ENCODE results near the gene ARFRP1. TPM values are rescaled to one million over a fixed set of nuclear protein-coding genes. Genes with fewer than 3 reads are reported as not detected.

ARFRP1 gene
- total and polyA plus RNA-seq, 2 experiments from 2014 or later = 16.7 to 24.6 TPM

DNA sequence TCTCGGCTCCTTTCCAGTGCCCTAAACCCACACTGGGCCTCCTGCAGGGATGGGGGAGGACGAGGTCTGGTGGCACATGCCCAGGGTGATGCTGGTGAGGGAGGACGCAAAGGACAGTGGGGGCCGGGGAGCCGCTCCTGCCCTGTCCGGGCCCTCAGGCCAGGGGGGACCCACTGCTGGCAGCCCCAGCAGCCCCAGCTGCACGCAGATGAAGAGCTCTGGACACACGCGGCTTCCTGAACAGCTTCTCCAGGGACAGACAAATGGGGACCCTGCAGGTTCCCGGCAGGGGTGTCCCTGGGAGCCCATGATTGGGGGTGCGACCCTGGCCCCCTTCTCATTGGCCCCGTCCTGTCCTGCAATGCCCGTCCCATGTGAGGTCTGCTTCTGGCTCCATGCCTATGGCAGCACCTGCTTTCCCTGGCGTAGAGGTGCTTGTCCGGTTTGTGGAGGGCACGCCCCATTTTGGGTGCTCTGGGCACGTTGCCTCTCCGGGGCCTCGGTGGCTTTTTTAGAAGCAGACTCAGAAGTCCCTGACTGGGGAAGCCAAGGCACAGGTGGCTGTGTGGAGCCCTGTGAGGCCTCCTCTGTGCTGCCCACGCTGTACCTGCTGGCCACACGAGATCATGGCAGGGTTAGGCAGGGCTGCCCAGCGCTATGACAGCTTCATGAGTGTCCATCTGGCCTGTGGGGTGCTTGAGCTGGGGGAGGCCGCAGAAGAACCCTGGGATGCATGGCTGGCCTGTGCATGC is 26.7 kb downstream of the ARFRP1 start:
- DNase-seq (ENCODE audit: low spot score) (no peak), ATAC-seq (no peak)
- no peak overlapping the region for H3K4me2 ChIP-seq
- Mint-ChIP-seq H3K27ac (no peak overlapping the region), H3K4me1 (no peaks in the 10 kb centered on the region), H3K9me3 (no peaks in the 10 kb centered on the region), H3K4me3 (no peak overlapping the region), H3K27me3 (ENCODE audit: insufficient read depth, low read depth, poor library complexity) (peaks cover 8% of the 10 kb centered on the region), H3K36me3 (ENCODE audit: low read depth) (peaks cover 14% of the 10 kb centered on the region; the same call in 2 of the 3 replicates)
- no peaks in the 10 kb centered on the region for H3F3A ChIP-seq (replicated peaks; ENCODE audit: low read depth)
- H2AFZ ChIP-seq = no peak overlapping the region
- H4K20me1 ChIP-seq (replicated peaks; ENCODE audit: insufficient read depth) = no peaks in the 10 kb centered on the region
- no peak overlapping the region for H3K27ac ChIP-seq (ENCODE audit: low read depth)
- TF ChIP-seq CREB1 (CRISPR knock-in tag; IDR thresholded peaks at IDR 0.05; ENCODE audit: low read depth) (no peak), ZNF114 (CRISPR knock-in tag; IDR thresholded peaks at IDR 0.05) (no peak), NANOG (IDR thresholded peaks at IDR 0.05; ENCODE audit: borderline replicate concordance) (no peak), JUNB (IDR thresholded peaks at IDR 0.05; ENCODE audit: unreplicated experiment) (no peak), EZH2 (IDR thresholded peaks at IDR 0.05; ENCODE audit: low read depth, unreplicated experiment) (no peak), ZNF331 (CRISPR knock-in tag; IDR thresholded peaks at IDR 0.05; ENCODE audit: low read depth) (no peak), STAT1 (IDR thresholded peaks at IDR 0.05; ENCODE audit: unreplicated experiment) (no peak), EZH2phosphoT487 (IDR thresholded peaks at IDR 0.05; ENCODE audit: unreplicated experiment) (no peak), POLR2AphosphoS5 (IDR thresholded peaks at IDR 0.05; ENCODE audit: low read depth) (no peak)
- TF ChIP-seq, protein P1, sequence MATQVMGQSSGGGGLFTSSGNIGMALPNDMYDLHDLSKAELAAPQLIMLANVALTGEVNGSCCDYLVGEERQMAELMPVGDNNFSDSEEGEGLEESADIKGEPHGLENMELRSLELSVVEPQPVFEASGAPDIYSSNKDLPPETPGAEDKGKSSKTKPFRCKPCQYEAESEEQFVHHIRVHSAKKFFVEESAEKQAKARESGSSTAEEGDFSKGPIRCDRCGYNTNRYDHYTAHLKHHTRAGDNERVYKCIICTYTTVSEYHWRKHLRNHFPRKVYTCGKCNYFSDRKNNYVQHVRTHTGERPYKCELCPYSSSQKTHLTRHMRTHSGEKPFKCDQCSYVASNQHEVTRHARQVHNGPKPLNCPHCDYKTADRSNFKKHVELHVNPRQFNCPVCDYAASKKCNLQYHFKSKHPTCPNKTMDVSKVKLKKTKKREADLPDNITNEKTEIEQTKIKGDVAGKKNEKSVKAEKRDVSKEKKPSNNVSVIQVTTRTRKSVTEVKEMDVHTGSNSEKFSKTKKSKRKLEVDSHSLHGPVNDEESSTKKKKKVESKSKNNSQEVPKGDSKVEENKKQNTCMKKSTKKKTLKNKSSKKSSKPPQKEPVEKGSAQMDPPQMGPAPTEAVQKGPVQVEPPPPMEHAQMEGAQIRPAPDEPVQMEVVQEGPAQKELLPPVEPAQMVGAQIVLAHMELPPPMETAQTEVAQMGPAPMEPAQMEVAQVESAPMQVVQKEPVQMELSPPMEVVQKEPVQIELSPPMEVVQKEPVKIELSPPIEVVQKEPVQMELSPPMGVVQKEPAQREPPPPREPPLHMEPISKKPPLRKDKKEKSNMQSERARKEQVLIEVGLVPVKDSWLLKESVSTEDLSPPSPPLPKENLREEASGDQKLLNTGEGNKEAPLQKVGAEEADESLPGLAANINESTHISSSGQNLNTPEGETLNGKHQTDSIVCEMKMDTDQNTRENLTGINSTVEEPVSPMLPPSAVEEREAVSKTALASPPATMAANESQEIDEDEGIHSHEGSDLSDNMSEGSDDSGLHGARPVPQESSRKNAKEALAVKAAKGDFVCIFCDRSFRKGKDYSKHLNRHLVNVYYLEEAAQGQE (IDR thresholded peaks at IDR 0.05; ENCODE audit: unreplicated experiment) = no peak
- TF ChIP-seq, protein P2, sequence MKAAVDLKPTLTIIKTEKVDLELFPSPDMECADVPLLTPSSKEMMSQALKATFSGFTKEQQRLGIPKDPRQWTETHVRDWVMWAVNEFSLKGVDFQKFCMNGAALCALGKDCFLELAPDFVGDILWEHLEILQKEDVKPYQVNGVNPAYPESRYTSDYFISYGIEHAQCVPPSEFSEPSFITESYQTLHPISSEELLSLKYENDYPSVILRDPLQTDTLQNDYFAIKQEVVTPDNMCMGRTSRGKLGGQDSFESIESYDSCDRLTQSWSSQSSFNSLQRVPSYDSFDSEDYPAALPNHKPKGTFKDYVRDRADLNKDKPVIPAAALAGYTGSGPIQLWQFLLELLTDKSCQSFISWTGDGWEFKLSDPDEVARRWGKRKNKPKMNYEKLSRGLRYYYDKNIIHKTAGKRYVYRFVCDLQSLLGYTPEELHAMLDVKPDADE (IDR thresholded peaks at IDR 0.05) = no peak
- TF ChIP-seq, protein P3, sequence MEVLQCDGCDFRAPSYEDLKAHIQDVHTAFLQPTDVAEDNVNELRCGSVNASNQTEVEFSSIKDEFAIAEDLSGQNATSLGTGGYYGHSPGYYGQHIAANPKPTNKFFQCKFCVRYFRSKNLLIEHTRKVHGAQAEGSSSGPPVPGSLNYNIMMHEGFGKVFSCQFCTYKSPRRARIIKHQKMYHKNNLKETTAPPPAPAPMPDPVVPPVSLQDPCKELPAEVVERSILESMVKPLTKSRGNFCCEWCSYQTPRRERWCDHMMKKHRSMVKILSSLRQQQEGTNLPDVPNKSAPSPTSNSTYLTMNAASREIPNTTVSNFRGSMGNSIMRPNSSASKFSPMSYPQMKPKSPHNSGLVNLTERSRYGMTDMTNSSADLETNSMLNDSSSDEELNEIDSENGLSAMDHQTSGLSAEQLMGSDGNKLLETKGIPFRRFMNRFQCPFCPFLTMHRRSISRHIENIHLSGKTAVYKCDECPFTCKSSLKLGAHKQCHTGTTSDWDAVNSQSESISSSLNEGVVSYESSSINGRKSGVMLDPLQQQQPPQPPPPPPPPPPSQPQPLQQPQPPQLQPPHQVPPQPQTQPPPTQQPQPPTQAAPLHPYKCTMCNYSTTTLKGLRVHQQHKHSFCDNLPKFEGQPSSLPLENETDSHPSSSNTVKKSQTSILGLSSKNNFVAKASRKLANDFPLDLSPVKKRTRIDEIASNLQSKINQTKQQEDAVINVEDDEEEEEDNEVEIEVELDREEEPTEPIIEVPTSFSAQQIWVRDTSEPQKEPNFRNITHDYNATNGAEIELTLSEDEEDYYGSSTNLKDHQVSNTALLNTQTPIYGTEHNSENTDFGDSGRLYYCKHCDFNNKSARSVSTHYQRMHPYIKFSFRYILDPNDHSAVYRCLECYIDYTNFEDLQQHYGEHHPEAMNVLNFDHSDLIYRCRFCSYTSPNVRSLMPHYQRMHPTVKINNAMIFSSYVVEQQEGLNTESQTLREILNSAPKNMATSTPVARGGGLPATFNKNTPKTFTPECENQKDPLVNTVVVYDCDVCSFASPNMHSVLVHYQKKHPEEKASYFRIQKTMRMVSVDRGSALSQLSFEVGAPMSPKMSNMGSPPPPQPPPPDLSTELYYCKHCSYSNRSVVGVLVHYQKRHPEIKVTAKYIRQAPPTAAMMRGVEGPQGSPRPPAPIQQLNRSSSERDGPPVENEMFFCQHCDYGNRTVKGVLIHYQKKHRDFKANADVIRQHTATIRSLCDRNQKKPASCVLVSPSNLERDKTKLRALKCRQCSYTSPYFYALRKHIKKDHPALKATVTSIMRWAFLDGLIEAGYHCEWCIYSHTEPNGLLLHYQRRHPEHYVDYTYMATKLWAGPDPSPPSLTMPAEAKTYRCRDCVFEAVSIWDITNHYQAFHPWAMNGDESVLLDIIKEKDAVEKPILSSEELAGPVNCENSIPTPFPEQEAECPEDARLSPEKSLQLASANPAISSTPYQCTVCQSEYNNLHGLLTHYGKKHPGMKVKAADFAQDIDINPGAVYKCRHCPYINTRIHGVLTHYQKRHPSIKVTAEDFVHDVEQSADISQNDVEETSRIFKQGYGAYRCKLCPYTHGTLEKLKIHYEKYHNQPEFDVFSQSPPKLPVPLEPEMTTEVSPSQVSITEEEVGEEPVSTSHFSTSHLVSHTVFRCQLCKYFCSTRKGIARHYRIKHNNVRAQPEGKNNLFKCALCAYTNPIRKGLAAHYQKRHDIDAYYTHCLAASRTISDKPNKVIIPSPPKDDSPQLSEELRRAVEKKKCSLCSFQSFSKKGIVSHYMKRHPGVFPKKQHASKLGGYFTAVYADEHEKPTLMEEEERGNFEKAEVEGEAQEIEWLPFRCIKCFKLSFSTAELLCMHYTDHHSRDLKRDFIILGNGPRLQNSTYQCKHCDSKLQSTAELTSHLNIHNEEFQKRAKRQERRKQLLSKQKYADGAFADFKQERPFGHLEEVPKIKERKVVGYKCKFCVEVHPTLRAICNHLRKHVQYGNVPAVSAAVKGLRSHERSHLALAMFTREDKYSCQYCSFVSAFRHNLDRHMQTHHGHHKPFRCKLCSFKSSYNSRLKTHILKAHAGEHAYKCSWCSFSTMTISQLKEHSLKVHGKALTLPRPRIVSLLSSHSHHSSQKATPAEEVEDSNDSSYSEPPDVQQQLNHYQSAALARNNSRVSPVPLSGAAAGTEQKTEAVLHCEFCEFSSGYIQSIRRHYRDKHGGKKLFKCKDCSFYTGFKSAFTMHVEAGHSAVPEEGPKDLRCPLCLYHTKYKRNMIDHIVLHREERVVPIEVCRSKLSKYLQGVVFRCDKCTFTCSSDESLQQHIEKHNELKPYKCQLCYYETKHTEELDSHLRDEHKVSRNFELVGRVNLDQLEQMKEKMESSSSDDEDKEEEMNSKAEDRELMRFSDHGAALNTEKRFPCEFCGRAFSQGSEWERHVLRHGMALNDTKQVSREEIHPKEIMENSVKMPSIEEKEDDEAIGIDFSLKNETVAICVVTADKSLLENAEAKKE (CRISPR knock-in tag; IDR thresholded peaks at IDR 0.05) = no peak
- TF ChIP-seq, protein P4, sequence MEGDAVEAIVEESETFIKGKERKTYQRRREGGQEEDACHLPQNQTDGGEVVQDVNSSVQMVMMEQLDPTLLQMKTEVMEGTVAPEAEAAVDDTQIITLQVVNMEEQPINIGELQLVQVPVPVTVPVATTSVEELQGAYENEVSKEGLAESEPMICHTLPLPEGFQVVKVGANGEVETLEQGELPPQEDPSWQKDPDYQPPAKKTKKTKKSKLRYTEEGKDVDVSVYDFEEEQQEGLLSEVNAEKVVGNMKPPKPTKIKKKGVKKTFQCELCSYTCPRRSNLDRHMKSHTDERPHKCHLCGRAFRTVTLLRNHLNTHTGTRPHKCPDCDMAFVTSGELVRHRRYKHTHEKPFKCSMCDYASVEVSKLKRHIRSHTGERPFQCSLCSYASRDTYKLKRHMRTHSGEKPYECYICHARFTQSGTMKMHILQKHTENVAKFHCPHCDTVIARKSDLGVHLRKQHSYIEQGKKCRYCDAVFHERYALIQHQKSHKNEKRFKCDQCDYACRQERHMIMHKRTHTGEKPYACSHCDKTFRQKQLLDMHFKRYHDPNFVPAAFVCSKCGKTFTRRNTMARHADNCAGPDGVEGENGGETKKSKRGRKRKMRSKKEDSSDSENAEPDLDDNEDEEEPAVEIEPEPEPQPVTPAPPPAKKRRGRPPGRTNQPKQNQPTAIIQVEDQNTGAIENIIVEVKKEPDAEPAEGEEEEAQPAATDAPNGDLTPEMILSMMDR (conservative IDR thresholded peaks at IDR 0.05; ENCODE audit: low read depth in 2 of 2) = no peak
- H3K4me3 ChIP-seq = no peak overlapping the region
- no peaks in the 10 kb centered on the region for H3K27me3 ChIP-seq (ENCODE audit: insufficient read depth)
- no peaks in the 10 kb centered on the region for H3K9me2 ChIP-seq (ENCODE audit: insufficient read depth)
- no peaks in the 10 kb centered on the region for H3K79me2 ChIP-seq (replicated peaks; ENCODE audit: insufficient read depth)
- H3K4me1 ChIP-seq (ENCODE audit: insufficient read depth) = no peaks in the 10 kb centered on the region
- H3K36me3 ChIP-seq (ENCODE audit: insufficient read depth) = no peaks in the 10 kb centered on the region
